Activated T-cell treated with anti-CD3 and anti-CD28 coated beads, Interleukin-2, amount 50 U/mL, for 48 hours (primary cell): ENCODE measurements around the gene FGF18.

Experiments
- DNase-seq, 2 experiments: peaks; one replicate each; pipeline ENCODE4 v3.0.0-alpha.2; 2020

FGF18 gene

GRCh38 chr5:171424726-171425125, 5.3 kb downstream of the FGF18 start:
- DNase-seq: no peak

GRCh38 chr5:171425596-171426244, 6.3 kb downstream of the FGF18 start:
- no peak for DNase-seq

GRCh38 chr5:171426266-171426665, 6.8 kb downstream of the FGF18 start:
- no peak for DNase-seq

- no peak for DNase-seq
Measured at GRCh38 chr5:171426680-171427079, 7.2 kb downstream of the FGF18 start.

GRCh38 chr5:171427318-171428167, 8.1 kb downstream of the FGF18 start:
- DNase-seq: no peak

GRCh38 chr5:171428168-171428696, 8.8 kb downstream of the FGF18 start:
- DNase-seq: no peak

- DNase-seq: no peak
Measured at GRCh38 chr5:171428809-171429542, 9.5 kb downstream of the FGF18 start.

- DNase-seq: no peak
Measured at GRCh38 chr5:171429543-171429910, 10.1 kb downstream of the FGF18 start.

GRCh38 chr5:171431251-171431777, 11.9 kb downstream of the FGF18 start:
- DNase-seq: no peak

GRCh38 chr5:171432076-171432475, 12.6 kb downstream of the FGF18 start:
- DNase-seq: no peak

- no peak for DNase-seq
Measured at GRCh38 chr5:171432583-171433351, 13.3 kb downstream of the FGF18 start.

GRCh38 chr5:171433352-171433698, 13.9 kb downstream of the FGF18 start:
- no peak for DNase-seq

- DNase-seq: no peak
Measured at GRCh38 chr5:171433982-171434676, 14.7 kb downstream of the FGF18 start.

- no peak for DNase-seq
Measured at GRCh38 chr5:171434874-171435273, 15.4 kb downstream of the FGF18 start.

GRCh38 chr5:171435908-171436307, 16.5 kb downstream of the FGF18 start:
- DNase-seq: no peak

GRCh38 chr5:171436804-171437285, 17.4 kb downstream of the FGF18 start:
- no peak for DNase-seq

GRCh38 chr5:171437286-171437821, 17.9 kb downstream of the FGF18 start:
- DNase-seq: no peak

- DNase-seq: no peak
Measured at GRCh38 chr5:171438738-171439137, 19.3 kb downstream of the FGF18 start.

- DNase-seq: no peak
Measured at GRCh38 chr5:171441246-171441791, 21.9 kb downstream of the FGF18 start.

GRCh38 chr5:171442287-171443042, 23.0 kb downstream of the FGF18 start:
- no peak for DNase-seq
